ENCODE measurements around the gene TNRC18. TPM values are rescaled to one million over a fixed set of nuclear protein-coding genes. Genes with fewer than 3 reads are reported as not detected.

Gene TNRC18
- total and polyA plus RNA-seq, 2 of the 8 experiments (the other 6 are each of a cell fraction or from before 2014, with no cell fraction given), result 1.7 to 8.6 TPM

DNA sequence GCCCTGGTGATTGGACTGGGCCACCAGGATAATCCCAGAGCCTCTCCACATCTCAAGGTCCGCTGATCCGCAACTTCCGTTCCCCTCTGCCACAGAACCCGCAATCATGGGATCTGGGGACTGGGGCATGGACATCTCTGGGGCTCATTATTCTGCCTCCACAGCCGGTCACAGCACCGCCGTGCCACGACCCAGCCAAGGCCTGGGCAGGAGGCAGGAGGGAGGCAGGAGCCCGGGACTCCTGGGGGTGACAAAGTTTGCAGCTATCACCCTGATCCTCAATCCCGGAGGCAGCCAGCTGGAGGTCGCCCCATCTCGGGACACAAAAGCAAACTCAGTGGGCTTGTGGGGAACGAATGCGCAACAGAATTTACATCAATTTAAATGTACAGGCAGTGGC lies 42.9 kb upstream of the TNRC18 start:
- CTCF ChIA-PET (ENCODE audit: partially characterized antibody), result interaction anchor here (1.2 to 3.3 kb wide), 6 partner anchors 11 to 182 kb away, joined by 3 to 15 read pairs (median 6); no protein-coding TSS in a partner anchor
- no peak for FAIRE-seq
- TF ChIP-seq YY1 (IDR thresholded peaks at IDR 0.05; ENCODE audit: low read depth, low read length) (no peak), RBBP5 (IDR thresholded peaks at IDR 0.05; ENCODE audit: borderline replicate concordance, low read depth, low read length) (no peak), SIX5 (IDR thresholded peaks at IDR 0.05; ENCODE audit: low read depth, low read length) (no peak), HDAC6 (IDR thresholded peaks at IDR 0.05; ENCODE audit: low read depth, low read length) (no peak), RAD21 (IDR thresholded peaks at IDR 0.05 in 1 of 2, conservative IDR thresholded peaks at IDR 0.05 in 1 of 2; ENCODE audit: low read depth in 2 of 2, low read length in 2 of 2) (no peak), SIN3A (conservative IDR thresholded peaks at IDR 0.05 in 1 of 2, IDR thresholded peaks at IDR 0.05 in 1 of 2; ENCODE audit: low read depth in 1 of 2, low read length in 2 of 2) (no peak), ATF2 (IDR thresholded peaks at IDR 0.05; ENCODE audit: low read length) (no peak), TBP (IDR thresholded peaks at IDR 0.05; ENCODE audit: low read depth, low read length) (no peak), RXRA (IDR thresholded peaks at IDR 0.05; ENCODE audit: insufficient read depth, low read depth, low read length) (no peak), RNF2 (IDR thresholded peaks at IDR 0.05; ENCODE audit: borderline replicate concordance, low read depth, low read length, missing control alignments, poor library complexity, severe bottlenecking) (no peak), EZH2 (IDR thresholded peaks at IDR 0.05; ENCODE audit: low read depth, low read length, severe bottlenecking) (no peak), SP1 (IDR thresholded peaks at IDR 0.05; ENCODE audit: low read depth, low read length) (no peak)

More for the DNA sequence above, 42.9 kb upstream of the TNRC18 start:
- no peak overlapping the region for H4K5ac ChIP-seq (ENCODE audit: insufficient read length, low read depth, low read length)
- no peak overlapping the region for H2AFZ ChIP-seq (ENCODE audit: low read length)
- H4K20me1 ChIP-seq (replicated peaks in 1 of 2; ENCODE audit: control insufficient read depth in 1 of 2, insufficient read depth in 2 of 2, low read length in 2 of 2), result peaks cover 0 to 7% of the 10 kb centered on the region in 2 experiments
- H3K79me2 ChIP-seq (ENCODE audit: control insufficient read depth in 1 of 2, insufficient read depth in 2 of 2, low read length in 2 of 2), result no peaks in the 10 kb centered on the region
- POLR2A ChIA-PET (ENCODE audit: partially characterized antibody), result no interaction called here
- no peak overlapping the region for H2BK12ac ChIP-seq (ENCODE audit: low read depth, low read length)
- H3K23me2 ChIP-seq (ENCODE audit: low read depth, low read length), result no peaks in the 10 kb centered on the region
- H2BK5ac ChIP-seq (ENCODE audit: low read depth, low read length), result no peak overlapping the region
- no peak overlapping the region for H3K4ac ChIP-seq (replicated peaks; ENCODE audit: insufficient read length, low read depth, low read length)
- no peak for DNase-seq (ENCODE audit: low read depth in 1 of 2, low spot score in 2 of 2)
- no peak overlapping the region for H2BK15ac ChIP-seq (ENCODE audit: low read length)
- H2AK5ac ChIP-seq (ENCODE audit: low read depth, low read length), result no peak overlapping the region
- no peak overlapping the region for H4K91ac ChIP-seq (replicated peaks; ENCODE audit: insufficient read length, low read length)
- H3K56ac ChIP-seq (replicated peaks; ENCODE audit: insufficient read length, low read depth, low read length), result no peak overlapping the region
- H4K8ac ChIP-seq (ENCODE audit: extremely low read depth, insufficient read depth, low read length), result no peak overlapping the region
- no peak overlapping the region for H3K4me2 ChIP-seq (ENCODE audit: insufficient read depth in 1 of 2, low read depth in 2 of 2, low read length in 2 of 2)
- no peak overlapping the region for H2BK120ac ChIP-seq (replicated peaks; ENCODE audit: low read depth, low read length)
- WGBS, 2 experiments (ENCODE audit: extremely low coverage in 1 of 2, insufficient coverage in 1 of 2, insufficient read length in 1 of 2, insufficient replicate concordance in 2 of 2, low coverage in 1 of 2, low lambda C conversion rate in 2 of 2, missing lambda C conversion rate in 1 of 2), result 89% methylated on average over 14 of the region's 14 CpGs; no CpG with 5 or more reads in 1 of the 2 experiments
- H3K79me1 ChIP-seq (ENCODE audit: low read depth, low read length), result no peaks in the 10 kb centered on the region
- H3K4me1 ChIP-seq (replicated peaks in 1 of 4; ENCODE audit: control insufficient read depth in 3 of 4, insufficient read depth in 4 of 4, low read length in 3 of 4), result no peaks in the 10 kb centered on the region
- H3K36me3 ChIP-seq (ENCODE audit: control insufficient read depth in 2 of 4, insufficient read depth in 4 of 4, low read length in 3 of 4), result no peaks in the 10 kb centered on the region
- H3K14ac ChIP-seq (ENCODE audit: insufficient read length), result no peak overlapping the region
- H3K9me3 ChIP-seq (ENCODE audit: insufficient read depth in 2 of 2, low read depth in 1 of 2, low read length in 1 of 2), result no peaks in the 10 kb centered on the region
- H3K27ac ChIP-seq (ENCODE audit: low read depth, low read length), result no peak overlapping the region
- no peaks in the 10 kb centered on the region for H3K27me3 ChIP-seq (replicated peaks in 1 of 4; ENCODE audit: control insufficient read depth in 3 of 4, extremely low read depth in 1 of 4, insufficient read depth in 3 of 4, low read length in 3 of 4)
- no peak overlapping the region for H2BK20ac ChIP-seq (ENCODE audit: low read length)
- H3K9ac ChIP-seq (replicated peaks in 1 of 4; ENCODE audit: extremely low read depth in 1 of 4, low read depth in 3 of 4, low read length in 3 of 4), result no peak overlapping the region
- H3K23ac ChIP-seq (ENCODE audit: insufficient read length), result no peak overlapping the region
- H3K18ac ChIP-seq (ENCODE audit: extremely low read depth, low read length), result no peak overlapping the region; the same call in 1 of the 2 replicates
- no peak overlapping the region for H3K4me3 ChIP-seq (ENCODE audit: extremely low read depth in 1 of 4, insufficient read depth in 2 of 4, low read depth in 3 of 4, low read length in 4 of 4)
